ENCODE data around the gene KIF6.

GRCh38 chr6:39465539-39465938 is 259.7 kb downstream of the KIF6 start:
- no peak for TF ChIP-seq SP2 (tag by site-specific recombination; IDR thresholded peaks at IDR 0.05)
- TF ChIP-seq, protein P1, sequence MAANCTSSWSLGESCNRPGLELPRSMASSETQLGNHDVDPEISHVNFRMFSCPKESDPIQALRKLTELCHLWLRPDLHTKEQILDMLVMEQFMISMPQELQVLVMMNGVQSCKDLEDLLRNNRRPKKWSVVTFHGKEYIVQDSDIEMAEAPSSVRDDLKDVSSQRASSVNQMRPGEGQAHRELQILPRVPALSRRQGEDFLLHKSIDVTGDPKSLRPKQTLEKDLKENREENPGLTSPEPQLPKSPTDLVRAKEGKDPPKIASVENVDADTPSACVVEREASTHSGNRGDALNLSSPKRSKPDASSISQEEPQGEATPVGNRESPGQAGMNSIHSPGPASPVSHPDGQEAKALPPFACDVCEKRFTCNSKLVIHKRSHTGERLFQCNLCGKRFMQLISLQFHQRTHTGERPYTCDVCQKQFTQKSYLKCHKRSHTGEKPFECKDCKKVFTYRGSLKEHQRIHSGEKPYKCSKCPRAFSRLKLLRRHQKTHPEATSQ (tag by site-specific recombination; IDR thresholded peaks at IDR 0.05), result no peak
- no peak for TF ChIP-seq ZNF114 (tag by site-specific recombination; IDR thresholded peaks at IDR 0.05)
- TF ChIP-seq, protein P2, sequence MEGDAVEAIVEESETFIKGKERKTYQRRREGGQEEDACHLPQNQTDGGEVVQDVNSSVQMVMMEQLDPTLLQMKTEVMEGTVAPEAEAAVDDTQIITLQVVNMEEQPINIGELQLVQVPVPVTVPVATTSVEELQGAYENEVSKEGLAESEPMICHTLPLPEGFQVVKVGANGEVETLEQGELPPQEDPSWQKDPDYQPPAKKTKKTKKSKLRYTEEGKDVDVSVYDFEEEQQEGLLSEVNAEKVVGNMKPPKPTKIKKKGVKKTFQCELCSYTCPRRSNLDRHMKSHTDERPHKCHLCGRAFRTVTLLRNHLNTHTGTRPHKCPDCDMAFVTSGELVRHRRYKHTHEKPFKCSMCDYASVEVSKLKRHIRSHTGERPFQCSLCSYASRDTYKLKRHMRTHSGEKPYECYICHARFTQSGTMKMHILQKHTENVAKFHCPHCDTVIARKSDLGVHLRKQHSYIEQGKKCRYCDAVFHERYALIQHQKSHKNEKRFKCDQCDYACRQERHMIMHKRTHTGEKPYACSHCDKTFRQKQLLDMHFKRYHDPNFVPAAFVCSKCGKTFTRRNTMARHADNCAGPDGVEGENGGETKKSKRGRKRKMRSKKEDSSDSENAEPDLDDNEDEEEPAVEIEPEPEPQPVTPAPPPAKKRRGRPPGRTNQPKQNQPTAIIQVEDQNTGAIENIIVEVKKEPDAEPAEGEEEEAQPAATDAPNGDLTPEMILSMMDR (tag by site-specific recombination; IDR thresholded peaks at IDR 0.05), result no peak
- no peak for TF ChIP-seq ZNF664 (tag by site-specific recombination; IDR thresholded peaks at IDR 0.05)
- no peak for TF ChIP-seq ZNF792 (tag by site-specific recombination; IDR thresholded peaks at IDR 0.05)
